ENCODE data around the gene BRD3OS.

The BRD3OS gene

DNA sequence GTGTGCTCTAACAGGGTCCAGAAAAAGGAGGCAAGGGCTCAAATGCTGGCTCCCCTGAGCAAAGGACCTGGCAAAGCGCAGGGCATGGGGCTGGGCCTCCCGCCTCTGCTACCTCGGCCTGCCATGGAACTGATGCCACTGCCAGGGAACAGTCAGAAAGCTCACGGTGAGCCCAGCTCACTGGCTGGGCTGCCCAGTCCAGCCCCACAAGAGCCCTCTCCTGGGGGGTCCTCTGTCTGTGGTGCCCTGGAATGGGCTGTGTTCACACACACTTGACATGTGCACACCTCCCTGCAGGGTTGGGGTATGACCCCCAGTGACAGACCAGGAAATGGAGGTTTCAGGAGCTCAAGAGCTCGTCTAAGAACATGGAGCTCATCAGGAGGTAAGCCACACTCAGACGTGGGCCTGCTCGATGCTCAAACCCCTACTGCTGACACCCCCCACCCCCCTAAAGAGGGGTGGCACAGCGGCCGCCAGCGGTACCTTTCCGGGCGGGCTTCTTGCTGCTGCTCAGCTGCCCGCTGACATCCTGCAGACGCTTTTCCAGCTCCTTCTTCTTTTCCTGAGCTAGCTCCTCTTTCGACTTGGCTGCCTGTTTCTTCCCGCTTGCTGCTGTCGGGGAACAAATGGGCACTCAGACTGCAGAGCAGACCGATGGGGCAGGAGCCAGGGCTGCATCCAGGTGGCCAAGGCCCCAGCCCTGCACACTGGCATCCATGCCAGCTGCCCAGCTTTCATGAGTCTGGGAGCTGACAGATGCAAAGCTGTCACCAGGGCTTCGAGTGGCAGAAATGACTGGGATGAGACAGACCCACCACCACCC lies 9.1 kb downstream of the BRD3OS start:
- DNase-seq (ENCODE audit: low read depth), result no peak

DNA sequence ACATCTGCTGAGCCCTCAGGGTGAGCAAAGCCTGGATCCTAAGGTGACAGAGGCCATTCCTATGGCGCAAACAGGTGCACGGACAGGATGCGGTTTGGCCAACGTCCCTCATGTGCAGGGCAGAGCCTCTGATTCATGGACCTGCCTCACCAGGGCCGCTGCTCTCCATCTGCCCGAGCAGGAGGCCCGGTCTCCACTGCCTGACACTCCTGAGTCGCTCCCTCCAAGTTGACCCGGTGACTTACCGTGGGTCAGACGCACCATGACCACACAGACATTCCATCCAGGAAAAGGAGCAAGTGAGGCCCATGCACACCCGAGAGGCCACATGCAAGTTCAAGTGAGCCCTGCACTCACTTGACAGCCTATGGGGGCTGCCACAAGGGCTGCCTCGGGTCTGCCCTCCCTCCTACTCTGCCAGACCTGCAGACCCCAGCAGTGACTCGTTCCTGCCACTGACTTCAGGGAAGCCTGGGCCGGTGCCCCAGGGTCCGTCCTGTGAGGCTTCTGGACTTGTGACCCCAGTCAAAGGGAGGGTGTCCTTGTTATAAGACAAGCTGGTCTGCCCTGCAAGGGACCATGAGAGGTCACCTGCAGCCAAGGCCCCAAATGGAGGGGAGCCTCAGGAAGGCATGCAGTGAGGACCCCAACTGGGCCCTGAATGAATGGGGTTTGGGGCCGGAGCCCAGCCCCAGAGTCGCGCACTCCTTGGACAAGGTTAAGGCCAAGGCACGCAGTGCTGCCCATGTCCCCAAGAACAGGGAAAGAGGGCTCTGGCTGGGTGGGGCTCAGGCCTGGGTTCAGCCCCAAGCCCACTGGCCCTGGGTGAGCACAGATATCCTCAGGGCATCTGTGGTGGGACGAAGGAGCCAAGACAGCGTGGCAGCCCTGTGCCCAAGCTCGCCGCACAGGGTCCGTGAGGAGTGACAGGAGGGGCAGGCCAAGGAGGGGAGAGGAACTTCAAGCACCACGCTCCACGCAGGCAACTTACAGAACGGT lies 10.1 kb downstream of the BRD3OS start:
- DNase-seq (ENCODE audit: low read depth), result no peak

GRCh38 chr9:134036130-134036529 lies 10.8 kb downstream of the BRD3OS start:
- DNase-seq (ENCODE audit: low read depth), result no peak

- no peak for DNase-seq (ENCODE audit: low read depth)
Measured at GRCh38 chr9:134037641-134038040, 12.4 kb downstream of the BRD3OS start.

DNA sequence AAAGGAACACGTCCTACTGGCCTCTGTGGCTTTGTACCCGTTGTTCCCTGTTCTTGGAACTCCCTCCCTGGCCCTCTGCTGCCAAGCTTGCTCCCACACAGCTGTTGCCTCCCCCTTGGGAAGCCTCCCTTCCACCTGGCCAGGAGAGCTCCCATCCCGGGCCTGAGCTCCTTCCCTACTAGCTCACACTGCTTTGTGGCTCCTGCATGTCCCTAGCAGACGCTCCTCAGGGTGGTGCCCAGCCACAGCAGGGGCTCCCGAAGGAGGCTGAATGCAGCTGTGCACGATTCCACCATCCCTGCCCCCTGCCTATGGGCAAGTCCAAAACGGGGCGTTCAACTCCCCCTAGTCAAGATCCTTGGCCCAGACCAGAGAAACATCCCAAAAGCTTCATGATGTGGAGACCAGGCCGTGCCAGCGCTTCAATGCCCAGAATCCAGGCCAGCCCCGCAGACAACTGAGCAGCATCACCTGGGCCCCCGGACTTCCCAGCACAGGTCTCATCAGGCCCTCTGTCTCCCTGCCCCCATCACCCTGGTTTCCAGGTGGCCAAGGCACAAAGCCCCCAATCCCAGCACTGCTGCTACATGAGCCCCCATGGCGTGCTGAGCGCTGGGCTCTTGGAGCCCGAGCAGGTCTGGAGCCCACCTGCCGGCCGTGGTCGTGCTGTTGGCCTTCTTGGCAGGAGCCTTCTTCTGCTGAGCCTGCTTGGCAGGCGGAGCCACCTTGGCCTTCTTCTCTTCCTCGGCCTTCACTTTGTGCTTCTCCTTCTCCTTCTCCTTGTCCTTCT lies 14.3 kb downstream of the BRD3OS start:
- no peak for DNase-seq (ENCODE audit: low read depth)

DNA sequence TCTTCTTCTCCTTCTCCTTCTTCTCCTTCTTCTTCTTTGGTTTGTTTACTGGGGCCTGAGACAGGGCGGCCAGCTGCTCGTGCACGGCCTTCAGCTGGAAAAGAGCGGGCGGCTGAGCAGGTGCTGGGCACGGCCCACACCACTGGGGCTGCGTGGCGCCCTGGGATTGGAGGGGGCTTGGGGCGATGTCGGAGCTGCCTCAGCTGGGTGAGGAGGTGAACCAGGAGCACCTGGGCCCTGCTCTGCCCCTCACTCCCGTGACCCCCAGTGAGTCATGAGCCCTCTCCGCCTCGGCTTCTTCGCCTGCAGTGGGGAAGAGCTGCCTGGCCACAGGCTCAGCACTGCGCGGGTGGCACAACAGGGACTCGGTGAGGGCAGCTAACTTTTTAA lies 14.9 kb downstream of the BRD3OS start:
- DNase-seq (ENCODE audit: low read depth), result no peak

GRCh38 chr9:134040781-134041648 lies 15.7 kb downstream of the BRD3OS start:
- no peak for DNase-seq (ENCODE audit: low read depth)

- DNase-seq (ENCODE audit: low read depth), result no peak
Measured at GRCh38 chr9:134041649-134041962, 16.3 kb downstream of the BRD3OS start.

- no peak for DNase-seq (ENCODE audit: low read depth)
Measured at GRCh38 chr9:134043531-134043988, 18.3 kb downstream of the BRD3OS start.

DNA sequence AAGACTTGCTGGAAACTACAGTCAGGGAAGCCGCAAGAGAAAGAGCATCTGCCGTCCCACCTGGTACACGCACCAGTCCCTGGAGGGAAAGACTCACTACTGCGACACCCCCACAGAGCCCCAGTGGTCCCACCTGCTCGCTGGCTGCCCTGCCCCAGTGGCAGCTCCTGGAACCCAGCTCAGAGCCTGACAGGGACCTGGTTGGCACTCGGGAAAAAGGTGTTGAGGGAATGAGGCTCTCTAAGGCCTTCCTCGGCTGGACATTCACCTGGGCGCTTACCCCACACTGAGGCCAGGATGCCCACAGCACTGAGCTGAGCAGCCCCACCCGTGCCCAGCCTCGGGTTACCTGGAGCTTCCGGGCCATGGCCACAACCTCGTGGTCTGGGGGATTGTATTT lies 19.7 kb downstream of the BRD3OS start:
- no peak for DNase-seq (ENCODE audit: low read depth)

- DNase-seq (ENCODE audit: low read depth), result no peak
Measured at GRCh38 chr9:134045841-134046544, 20.7 kb downstream of the BRD3OS start.

- DNase-seq (ENCODE audit: low read depth), result no peak
Measured at GRCh38 chr9:134046894-134047681, 21.8 kb downstream of the BRD3OS start.

DNA sequence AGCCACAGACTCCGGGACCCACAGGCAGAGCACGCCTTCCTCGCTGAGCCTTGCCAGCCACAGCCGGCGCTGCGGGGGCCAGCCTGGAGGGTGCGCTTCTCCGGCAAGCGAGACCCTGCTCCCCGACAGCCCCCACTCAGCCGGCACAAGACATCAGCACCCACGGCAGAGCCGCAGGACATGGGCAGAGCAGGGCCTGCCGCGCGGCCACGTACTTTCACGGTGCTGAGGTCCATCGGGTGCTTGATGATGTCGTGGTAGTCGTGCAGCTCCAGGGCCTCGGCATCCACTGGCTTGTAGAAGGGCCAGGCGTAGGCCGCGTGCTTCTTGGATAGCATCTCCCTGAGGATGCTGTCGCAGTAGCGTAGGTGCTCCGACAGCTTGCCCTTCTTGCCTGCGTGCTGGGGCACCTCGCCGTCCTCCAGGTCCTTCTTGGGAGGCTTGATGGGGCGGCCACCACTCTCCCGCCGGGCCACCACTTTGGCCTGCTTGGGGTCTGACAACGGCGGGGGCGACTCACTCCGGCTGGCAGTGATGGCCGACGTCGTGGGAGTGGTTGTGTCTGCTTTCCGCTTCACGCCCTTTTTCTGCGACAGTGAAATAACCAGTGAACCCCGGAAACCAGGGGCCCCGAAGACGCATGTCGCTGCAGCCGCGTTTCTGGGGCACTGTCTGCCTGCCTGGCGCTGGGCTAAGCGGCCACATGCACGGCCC lies 22.7 kb downstream of the BRD3OS start:
- no peak for DNase-seq (ENCODE audit: low read depth)

DNA sequence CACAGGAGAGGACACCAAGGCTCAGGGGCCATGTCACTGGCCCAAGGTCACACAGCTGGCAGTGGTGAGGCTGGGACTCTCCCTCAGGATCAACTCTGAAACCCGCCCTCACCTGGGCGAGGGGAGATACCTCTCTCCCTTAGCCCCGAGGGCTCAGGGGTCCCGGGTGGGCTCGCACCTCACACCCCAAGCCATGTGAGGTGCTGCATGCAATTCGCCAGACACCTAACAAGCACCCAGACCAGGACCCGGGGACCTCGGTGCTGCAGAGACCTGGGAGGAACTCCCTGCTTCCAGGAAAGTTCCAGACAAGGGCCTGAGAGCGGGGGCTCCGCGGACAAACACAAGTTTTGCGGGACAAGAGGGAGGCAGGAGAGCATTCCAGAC lies 23.3 kb downstream of the BRD3OS start:
- DNase-seq (ENCODE audit: low read depth), result no peak

GRCh38 chr9:134049236-134049635 lies 24.0 kb downstream of the BRD3OS start:
- DNase-seq (ENCODE audit: low read depth), result no peak

GRCh38 chr9:134049772-134050588 lies 24.7 kb downstream of the BRD3OS start:
- no peak for DNase-seq (ENCODE audit: low read depth)

DNA sequence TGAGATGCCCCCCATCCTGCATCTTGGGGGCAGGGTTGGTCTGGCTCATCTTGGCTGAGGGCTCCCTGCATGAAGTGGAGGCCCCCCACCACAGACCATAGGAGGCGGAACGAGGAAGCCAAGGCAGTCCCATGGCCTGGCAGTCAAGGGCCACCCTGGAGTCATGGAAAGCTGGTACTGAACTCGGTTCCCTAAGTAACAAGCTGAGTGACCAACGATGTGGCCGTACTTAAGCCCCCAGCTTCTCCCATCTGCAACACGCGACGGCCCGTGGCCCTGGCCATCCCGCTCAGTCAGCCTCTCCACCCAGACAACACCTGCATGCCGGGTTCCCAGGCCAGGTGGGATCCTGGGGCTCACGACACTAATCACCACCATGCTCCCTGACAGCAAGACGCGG lies 25.4 kb downstream of the BRD3OS start:
- DNase-seq (ENCODE audit: low read depth), result no peak

GRCh38 chr9:134051319-134051718 lies 26.0 kb downstream of the BRD3OS start:
- DNase-seq (ENCODE audit: low read depth), result no peak
